SU-DHL-6 (cell line): ENCODE data around the gene ARID3C.

Experiments used
- H2AFZ ChIP-seq: fragments of 200-600 bp; sonication (generic); 2 replicates; pipeline ENCODE4 v1.6.1; 2014; ENCODE audit warnings: low read depth, mild to moderate bottlenecking, moderate library complexity, mixed read lengths, antibody characterized with exemption, low read length; ENCODE audit not compliant: severe bottlenecking
- H3F3A ChIP-seq: fragments of 200-600 bp; shearing (Covaris generic); 2 replicates; pipeline ENCODE4 v1.6.0; 2016; ENCODE audit warnings: antibody characterized with exemption, mild to moderate bottlenecking; ENCODE audit not compliant: insufficient read depth
- H3K27ac ChIP-seq: fragments of 200-600 bp; sonication (generic); 2 replicates; pipeline ENCODE4 v1.5.1; 2016; ENCODE audit warnings: low read depth, mild to moderate bottlenecking, low read length, moderate library complexity, mixed read lengths
- H3K27me3 ChIP-seq: fragments of 200-600 bp; sonication (generic), shearing (Covaris generic); 2 replicates; pipeline ENCODE4 v1.6.0; 2014; ENCODE audit warnings: mild to moderate bottlenecking, low read length
- H3K36me3 ChIP-seq: fragments of 200-600 bp; sonication (generic); 2 replicates; pipeline ENCODE4 v1.6.1; 2014; ENCODE audit warnings: mild to moderate bottlenecking, low read length, mixed read lengths
- H3K4me2 ChIP-seq: fragments of 300-600, 200-600 bp; shearing (Covaris generic), sonication (generic); 2 replicates; pipeline ENCODE4 v1.6.0; 2014; ENCODE audit warnings: low read length, low read depth, mild to moderate bottlenecking; ENCODE audit not compliant: poor library complexity, severe bottlenecking
- H3K4me3 ChIP-seq: fragments of 200-600 bp; sonication (generic); 2 replicates; pipeline ENCODE4 v1.5.1; 2014; ENCODE audit warnings: antibody characterized with exemption, low read length, mild to moderate bottlenecking, mixed read lengths; ENCODE audit not compliant: insufficient read depth, poor library complexity, severe bottlenecking
- H3K79me2 ChIP-seq: fragments of 200-600 bp; sonication (generic); 2 replicates; pipeline ENCODE4 v1.6.1; 2014; ENCODE audit warnings: mild to moderate bottlenecking, low read length, moderate library complexity; ENCODE audit not compliant: insufficient read depth
- H3K9ac ChIP-seq: fragments of 200-600 bp; sonication (generic); 2 replicates; pipeline ENCODE4 v1.7.0; 2014; ENCODE audit warnings: mild to moderate bottlenecking, low read length
- H3K9me2 ChIP-seq: fragments of 200-600 bp; sonication (generic); replicated peaks from 2 replicates; pipeline ENCODE4 v1.6.1; 2014; ENCODE audit warnings: low read length; ENCODE audit not compliant: insufficient read depth
- H3K9me3 ChIP-seq: fragments of 200-600 bp; sonication (generic); 2 replicates; pipeline ENCODE4 v1.6.1; 2014; ENCODE audit warnings: low read length, mixed read lengths; ENCODE audit not compliant: insufficient read depth
- H4K20me1 ChIP-seq: fragments of 200-600 bp; sonication (generic); 2 replicates; pipeline ENCODE4 v1.6.1; 2014; ENCODE audit warnings: low read depth, mild to moderate bottlenecking, antibody characterized with exemption, low read length, moderate library complexity, mixed read lengths
- EZH2phosphoT487 ChIP-seq: fragments of 200-600 bp; sonication (generic), shearing (Covaris generic); conservative IDR thresholded peaks from 2 replicates; pipeline ENCODE4 v1.6.1; 2018; ENCODE audit warnings: mild to moderate bottlenecking, antibody characterized with exemption, low read length, moderate library complexity, mixed read lengths
- TF ChIP-seq, protein P1 (sequence below): fragments of 200-600 bp; sonication (generic); IDR thresholded peaks from one replicate; pipeline ENCODE4 v1.5.1; 2017; ENCODE audit warnings: antibody characterized with exemption, mild to moderate bottlenecking, low read length, moderate library complexity; ENCODE audit not compliant: insufficient read depth, poor library complexity, severe bottlenecking

ARID3C gene, protein sequence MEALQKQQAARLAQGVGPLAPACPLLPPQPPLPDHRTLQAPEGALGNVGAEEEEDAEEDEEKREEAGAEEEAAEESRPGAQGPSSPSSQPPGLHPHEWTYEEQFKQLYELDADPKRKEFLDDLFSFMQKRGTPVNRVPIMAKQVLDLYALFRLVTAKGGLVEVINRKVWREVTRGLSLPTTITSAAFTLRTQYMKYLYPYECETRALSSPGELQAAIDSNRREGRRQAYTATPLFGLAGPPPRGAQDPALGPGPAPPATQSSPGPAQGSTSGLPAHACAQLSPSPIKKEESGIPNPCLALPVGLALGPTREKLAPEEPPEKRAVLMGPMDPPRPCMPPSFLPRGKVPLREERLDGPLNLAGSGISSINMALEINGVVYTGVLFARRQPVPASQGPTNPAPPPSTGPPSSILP

DNA sequence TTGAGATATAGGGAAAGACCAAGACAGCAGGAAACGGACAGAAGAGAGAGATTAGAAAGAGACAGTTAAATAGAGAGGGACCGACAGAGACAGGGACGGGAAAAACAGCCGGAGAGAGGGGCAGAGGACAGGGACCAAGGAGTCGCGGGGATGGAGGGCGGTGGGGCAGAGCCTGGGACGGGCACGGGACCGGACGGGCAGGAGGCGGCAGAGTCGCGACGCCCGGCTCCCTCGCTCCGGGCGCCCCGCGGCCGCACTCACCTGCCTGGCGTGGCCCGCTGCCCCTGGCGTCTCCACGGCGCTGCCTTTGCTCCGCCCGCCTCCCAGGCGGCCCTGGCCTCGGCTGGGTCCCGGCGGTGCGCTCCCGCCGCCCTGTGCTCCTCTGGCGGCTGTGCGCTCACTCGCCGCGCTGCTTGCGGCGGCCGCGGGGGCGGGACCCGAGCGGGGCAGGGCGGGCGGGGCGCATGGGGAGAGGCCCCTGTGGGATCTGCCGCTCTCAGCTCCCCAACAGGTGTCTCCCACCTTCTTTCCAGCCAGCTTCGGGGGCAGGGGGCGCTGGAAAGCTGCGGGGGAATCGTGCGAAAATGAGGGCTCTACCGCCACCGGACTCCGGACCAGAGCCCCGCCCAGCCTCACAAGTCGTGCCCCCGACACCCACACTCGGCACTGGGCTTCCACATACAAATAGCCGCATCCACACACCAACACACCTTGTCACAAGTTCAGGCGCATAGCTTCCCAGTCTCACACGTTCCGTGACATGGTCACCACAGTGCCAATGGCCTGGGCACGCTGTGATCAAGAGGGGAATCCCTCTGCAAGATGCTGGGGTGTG is at the start of gene ARID3C:
ARID3C (minus strand) TSS at position 411 of the 835 bp plus-strand sequence. CDS start 1,052 bp downstream, outside the sequence.
- 0 out of 2 replicates have a peak, but pooled peaks cover 3% of the 10 kb centered on the region for H3K27me3 ChIP-seq
- H3K9ac ChIP-seq, result 0 out of 2 replicates have a peak within 1 kb of the TSS, but pooled peaks have one; percentile 3

DNA sequence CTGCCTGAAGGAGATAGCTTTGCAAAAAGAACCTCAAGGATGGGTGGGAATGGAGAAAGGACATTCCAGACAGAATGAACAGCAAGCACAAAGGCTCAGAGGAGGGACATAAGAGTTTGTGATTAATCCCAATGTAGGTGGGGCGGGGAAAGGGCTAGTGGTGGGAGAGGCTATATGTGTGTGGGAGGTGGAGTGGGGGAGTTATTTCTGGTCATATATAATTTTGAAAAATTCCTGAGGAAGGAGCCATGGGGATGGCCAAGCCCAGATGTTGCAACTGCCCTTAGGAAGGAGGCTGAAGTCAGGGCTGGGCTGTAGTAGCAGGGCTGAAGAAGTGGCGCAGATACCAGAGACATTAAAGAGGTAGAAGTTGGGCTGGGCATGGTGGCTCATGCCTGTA is 47.0 kb upstream of the ARID3C start:
- no peaks in the 10 kb centered on the region for H3K27me3 ChIP-seq
- no peak overlapping the region for H3K9ac ChIP-seq
- no peak overlapping the region for H3K4me2 ChIP-seq
- no peaks in the 10 kb centered on the region for H3K9me3 ChIP-seq
- no peaks in the 10 kb centered on the region for H3K79me2 ChIP-seq
- no peak overlapping the region for H2AFZ ChIP-seq
- no peak overlapping the region for H3K4me3 ChIP-seq
- no peaks in the 10 kb centered on the region for H3F3A ChIP-seq
- no peaks in the 10 kb centered on the region for H4K20me1 ChIP-seq
- H3K36me3 ChIP-seq, result no peaks in the 10 kb centered on the region
- no peaks in the 10 kb centered on the region for H3K9me2 ChIP-seq
- TF ChIP-seq, protein P1, sequence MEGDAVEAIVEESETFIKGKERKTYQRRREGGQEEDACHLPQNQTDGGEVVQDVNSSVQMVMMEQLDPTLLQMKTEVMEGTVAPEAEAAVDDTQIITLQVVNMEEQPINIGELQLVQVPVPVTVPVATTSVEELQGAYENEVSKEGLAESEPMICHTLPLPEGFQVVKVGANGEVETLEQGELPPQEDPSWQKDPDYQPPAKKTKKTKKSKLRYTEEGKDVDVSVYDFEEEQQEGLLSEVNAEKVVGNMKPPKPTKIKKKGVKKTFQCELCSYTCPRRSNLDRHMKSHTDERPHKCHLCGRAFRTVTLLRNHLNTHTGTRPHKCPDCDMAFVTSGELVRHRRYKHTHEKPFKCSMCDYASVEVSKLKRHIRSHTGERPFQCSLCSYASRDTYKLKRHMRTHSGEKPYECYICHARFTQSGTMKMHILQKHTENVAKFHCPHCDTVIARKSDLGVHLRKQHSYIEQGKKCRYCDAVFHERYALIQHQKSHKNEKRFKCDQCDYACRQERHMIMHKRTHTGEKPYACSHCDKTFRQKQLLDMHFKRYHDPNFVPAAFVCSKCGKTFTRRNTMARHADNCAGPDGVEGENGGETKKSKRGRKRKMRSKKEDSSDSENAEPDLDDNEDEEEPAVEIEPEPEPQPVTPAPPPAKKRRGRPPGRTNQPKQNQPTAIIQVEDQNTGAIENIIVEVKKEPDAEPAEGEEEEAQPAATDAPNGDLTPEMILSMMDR, result no peak
- no peak for TF ChIP-seq EZH2phosphoT487
- no peak overlapping the region for H3K27ac ChIP-seq

More for the DNA sequence above, at the start of gene ARID3C:
- no peak within 1 kb of the TSS for H3K27ac ChIP-seq
- H3K36me3 ChIP-seq, result no peaks in the 10 kb centered on the region
- TF ChIP-seq EZH2phosphoT487, result no peak
- TF ChIP-seq, protein P1, result no peak
- H3F3A ChIP-seq, result 0 out of 2 replicates have a peak, but pooled peaks cover 6% of the 10 kb centered on the region
- no peaks in the 10 kb centered on the region for H4K20me1 ChIP-seq
- no peak within 1 kb of the TSS for H2AFZ ChIP-seq
- peak within 1 kb of the TSS; percentile 40 for H3K4me2 ChIP-seq
- H3K9me2 ChIP-seq, result no peaks in the 10 kb centered on the region
- H3K79me2 ChIP-seq, result no peaks in the 10 kb centered on the region
- H3K9me3 ChIP-seq, result no peaks in the 10 kb centered on the region
- no peak within 1 kb of the TSS for H3K4me3 ChIP-seq

DNA sequence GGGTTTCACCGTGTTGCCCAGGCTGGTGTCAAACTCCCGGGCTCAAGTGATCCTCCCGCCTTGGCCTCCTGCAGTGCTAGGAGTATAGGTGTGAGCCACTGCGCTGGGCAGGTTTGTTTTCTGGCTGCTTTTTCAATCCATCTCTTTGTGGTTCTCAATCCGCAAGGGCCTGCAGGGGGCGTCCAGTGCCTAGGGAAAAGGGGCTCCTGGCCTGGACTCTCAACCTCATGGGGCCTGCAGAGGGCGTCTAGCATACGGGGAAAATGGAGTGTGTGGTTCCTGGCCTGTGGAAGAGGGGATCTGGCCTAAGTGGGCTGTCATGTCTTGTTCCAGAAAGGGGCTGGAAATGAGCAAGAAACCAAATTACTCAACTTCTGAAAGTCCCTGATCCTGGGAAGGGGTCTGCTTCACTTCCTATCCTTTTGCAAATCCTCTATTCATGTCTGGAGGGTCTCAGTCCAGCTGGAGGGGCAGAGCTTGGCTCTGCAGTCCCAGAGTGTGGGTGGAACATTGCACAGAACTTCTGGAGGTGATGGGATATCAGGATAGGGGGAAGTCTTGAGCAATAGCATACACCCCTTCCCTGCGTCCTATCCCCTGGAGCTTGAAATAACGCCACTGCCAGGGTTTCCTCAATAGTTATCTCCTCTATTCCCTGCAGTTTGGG is 46.3 kb upstream of the ARID3C start:
- TF ChIP-seq, protein P1, result peak; percentile 98
- TF ChIP-seq EZH2phosphoT487, result no peak
- Histone ChIP-seq H2AFZ (no peak overlapping the region), H3F3A (no peaks in the 10 kb centered on the region), H3K4me2 (no peak overlapping the region), H3K9ac (no peak overlapping the region), H3K9me3 (no peaks in the 10 kb centered on the region), H3K79me2 (no peaks in the 10 kb centered on the region), H3K4me3 (no peak overlapping the region), H3K27ac (no peak overlapping the region), H3K36me3 (no peaks in the 10 kb centered on the region), H4K20me1 (no peaks in the 10 kb centered on the region), H3K9me2 (no peaks in the 10 kb centered on the region), H3K27me3 (no peaks in the 10 kb centered on the region)
